ENCODE results near the gene HAGHL.

The HAGHL gene

GRCh38 chr16:720990-721764, 5.7 kb upstream of the HAGHL start, which contains the start of gene ANTKMT:
Gene ANTKMT (plus strand): TSS chr16:721146. CDS start chr16:721275, 129 bp downstream.
- DNase-seq (ENCODE audit: low spot score), result peak; percentile 76

- no peak for DNase-seq (ENCODE audit: low spot score)
Measured at GRCh38 chr16:721765-722540, 5.0 kb upstream of the HAGHL start.

DNA sequence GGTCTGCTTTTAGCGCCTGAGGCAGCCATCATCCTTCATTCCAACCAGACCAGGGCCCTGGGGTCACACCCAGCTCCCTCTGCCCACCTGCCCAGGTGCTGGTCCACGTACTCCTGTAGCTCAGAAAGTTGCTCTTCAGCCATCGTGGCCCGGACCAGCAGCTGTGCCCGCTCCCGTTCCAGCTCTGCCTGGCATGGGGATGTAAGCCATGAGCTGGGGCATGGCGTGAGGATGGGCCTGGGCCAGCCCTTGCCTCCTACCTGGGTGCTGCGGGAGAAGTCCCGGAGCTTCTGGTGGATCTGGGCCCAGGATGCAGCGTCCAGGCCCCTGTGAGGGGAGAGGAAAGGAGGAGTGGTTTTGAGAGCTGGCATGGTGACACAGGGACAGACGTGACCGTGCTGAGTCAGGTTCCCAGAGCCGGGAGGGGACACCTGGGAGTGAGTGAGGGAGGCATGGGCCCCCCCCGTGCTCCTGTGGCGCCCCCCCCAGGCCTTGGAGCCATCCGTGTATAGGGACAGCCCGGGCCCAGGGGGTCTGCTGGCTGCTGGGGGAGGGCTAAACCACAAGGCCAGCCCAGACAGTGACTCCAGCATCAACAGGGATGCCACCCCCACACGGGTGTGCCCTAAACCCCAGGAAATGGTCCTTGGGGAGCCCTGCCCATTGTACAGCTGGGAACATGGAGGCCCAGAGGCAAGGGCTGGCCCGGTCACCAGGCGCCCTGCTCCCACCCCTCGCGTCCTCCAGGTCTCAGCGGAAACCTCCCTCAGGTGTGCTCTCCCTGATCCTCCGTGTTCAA, 3.9 kb upstream of the HAGHL start:
- DNase-seq (ENCODE audit: low spot score), result no peak

DNA sequence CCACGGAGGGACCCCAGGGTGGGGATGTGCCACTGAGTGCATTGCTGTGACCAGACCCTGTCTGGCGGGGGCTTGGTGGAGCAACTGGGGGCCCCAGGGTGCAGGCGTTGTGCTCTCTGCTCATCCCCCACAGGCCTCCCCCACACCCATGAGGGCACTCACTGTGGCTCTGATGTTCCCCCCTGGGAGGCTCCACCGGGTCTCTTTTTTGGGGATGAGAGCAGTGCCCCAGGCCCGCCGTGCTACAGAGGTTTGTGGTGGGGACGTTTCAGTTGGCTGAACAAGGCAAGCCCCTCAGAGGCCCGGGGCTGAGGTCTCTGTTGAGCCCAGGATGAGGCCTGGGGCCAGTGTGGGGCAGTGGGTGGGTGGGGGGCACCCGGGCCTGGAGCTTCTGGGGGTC, 3.2 kb upstream of the HAGHL start:
- DNase-seq (ENCODE audit: low spot score), result no peak

- no peak for DNase-seq (ENCODE audit: low spot score)
Measured at GRCh38 chr16:724188-725040, 2.5 kb upstream of the HAGHL start.

DNA sequence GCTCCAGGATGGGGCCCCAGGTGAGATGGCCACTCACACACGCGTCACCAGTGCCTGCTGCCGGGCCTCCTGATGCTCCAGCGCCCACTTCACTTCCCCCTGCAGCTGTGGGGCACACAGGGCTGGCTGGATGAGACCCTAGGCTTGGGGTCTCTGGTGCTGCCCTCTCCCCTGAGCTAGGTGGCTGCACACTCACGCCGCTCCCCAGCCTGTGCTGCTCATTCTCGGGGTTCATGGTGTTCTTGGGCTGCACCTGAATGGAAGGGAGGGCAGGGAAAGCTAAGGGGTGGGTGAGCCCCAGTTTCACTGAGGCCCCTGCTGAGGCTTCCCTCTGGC, 1.9 kb upstream of the HAGHL start:
- no peak for DNase-seq (ENCODE audit: low spot score)

DNA sequence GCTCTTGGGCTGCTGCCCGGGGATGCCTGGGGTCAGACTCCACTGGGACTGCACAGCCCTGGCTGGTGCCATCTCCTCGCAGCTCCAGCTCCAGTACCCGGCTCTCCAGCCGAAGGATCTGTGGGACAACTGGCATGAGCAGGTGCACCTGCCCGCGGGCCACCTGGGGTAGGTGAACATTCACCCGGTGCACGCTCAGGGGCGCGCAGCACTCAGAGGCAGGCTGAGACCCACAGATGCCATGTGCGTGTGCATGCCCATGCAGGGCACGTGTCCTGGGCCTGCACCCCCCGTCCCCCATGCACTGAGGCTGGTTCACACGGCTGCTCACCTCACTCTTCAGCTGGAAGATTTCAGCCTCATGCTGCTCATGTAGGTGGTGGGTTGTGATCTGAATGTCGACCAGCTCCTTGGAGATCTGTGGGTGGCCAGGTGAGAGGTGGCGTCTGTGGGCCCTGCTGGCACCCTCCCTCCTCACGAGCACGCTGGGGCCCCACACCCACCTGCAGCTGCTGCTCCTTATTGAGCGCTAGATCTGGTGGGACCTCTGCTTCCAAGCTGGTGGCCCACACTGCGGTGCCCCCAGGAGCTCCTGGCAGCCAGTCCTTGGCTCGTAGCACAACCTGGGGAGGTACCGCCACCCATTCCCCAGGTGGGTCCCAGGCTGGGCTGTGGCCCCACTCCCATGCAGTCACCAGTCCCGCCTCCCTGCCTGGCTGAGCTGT, 1.3 kb upstream of the HAGHL start:
- no peak for DNase-seq (ENCODE audit: low spot score)

DNA sequence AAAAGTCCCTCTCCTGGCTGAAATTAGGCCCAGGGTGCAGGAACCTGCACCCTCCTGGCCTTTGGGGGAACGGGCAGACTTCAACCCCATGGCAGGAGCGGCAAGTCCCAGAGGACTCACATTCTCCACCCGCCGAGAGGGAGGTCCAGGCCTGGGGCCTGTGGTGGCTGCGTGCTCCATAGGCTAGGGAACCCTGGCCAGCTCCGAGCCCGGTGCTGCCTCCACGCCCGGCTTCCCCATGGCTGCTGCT, 793 bp upstream of the HAGHL start:
- no peak for DNase-seq (ENCODE audit: low spot score)

GRCh38 chr16:727291-727977, 528 bp downstream of the HAGHL start:
- no peak for DNase-seq (ENCODE audit: low spot score)

GRCh38 chr16:728131-728889, 1.4 kb downstream of the HAGHL start:
- peak; percentile 63 for DNase-seq (ENCODE audit: low spot score)

DNA sequence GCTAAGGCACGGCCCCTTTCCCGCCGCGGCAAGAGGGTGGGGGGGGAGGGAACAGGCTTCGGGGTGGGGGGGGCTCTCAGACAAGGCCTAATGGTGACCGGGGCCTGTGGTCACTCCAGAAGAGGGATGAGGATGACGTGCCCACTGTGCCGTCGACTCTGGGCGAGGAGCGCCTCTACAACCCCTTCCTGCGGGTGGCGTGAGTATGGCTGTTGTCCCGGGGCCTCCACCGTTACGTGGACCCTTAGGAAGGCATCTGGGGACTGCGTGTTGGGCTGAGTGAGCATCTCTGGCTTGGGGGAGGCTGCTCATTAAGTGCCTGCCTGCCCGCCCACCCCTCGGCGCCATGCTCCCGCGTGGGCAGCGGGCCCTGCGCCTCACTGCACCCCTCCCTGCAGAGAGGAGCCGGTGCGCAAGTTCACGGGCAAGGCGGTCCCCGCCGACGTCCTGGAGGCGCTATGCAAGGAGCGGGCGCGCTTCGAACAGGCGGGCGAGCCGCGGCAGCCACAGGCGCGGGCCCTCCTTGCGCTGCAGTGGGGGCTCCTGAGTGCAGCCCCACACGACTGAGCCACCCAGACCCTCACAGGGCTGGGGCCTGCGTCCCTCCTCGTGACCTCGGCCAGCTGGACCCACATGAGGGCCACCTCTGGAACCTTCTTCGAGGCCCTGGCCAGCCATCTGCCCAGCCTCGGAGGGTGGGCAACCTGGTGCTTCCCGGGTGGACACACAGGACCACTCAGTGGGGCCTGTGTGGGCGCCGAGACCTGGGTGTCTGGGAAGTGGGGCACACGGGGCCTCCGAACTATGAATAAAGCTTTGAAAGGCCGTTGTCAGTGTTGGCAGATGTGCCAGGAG, 2.2 kb downstream of the HAGHL start:
- no peak for DNase-seq (ENCODE audit: low spot score)

DNA sequence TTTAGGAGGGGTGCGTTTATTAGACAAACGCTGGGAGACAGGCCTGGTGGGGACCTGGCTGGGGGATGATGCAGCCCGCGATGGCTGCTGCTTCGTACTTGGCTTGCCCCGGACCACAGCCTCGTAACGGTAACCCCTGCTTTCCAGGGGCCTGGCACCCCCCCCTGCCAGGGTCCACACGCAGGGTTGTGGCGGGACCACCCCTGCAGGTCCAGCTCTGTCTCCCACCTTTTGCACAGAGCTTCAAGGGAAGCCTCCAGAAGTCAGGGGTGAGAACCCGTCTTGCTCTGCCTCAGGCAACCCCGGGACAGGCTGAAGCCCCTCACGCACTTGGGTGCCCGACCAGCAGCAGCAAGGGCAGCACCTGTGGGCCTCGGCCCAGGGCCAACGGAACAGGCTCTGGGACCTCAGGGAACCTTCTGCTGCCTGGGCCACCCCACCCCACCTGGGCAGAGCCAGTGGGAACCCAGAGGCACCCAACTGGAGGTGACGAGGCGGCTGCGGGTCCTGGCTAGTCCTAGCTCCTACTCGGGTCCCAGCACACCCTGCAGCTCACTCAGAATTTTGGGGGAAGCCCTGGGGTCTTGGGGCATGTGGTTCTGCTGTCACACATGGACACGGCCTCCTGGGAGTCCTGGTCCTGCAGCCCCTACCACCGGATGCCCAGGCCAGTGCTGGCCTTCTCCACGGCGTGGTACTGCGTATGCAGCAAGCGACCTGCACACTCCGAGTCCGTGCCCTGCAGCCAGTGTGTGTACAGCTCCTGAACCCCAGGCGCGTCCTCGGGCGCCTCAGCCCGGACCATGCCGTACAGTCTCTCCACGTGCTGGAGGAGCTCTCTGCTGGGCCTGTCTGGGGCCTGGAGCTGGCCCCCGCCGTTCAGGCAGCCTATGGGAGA, 3.1 kb downstream of the HAGHL start:
- DNase-seq (ENCODE audit: low spot score), result no peak

DNA sequence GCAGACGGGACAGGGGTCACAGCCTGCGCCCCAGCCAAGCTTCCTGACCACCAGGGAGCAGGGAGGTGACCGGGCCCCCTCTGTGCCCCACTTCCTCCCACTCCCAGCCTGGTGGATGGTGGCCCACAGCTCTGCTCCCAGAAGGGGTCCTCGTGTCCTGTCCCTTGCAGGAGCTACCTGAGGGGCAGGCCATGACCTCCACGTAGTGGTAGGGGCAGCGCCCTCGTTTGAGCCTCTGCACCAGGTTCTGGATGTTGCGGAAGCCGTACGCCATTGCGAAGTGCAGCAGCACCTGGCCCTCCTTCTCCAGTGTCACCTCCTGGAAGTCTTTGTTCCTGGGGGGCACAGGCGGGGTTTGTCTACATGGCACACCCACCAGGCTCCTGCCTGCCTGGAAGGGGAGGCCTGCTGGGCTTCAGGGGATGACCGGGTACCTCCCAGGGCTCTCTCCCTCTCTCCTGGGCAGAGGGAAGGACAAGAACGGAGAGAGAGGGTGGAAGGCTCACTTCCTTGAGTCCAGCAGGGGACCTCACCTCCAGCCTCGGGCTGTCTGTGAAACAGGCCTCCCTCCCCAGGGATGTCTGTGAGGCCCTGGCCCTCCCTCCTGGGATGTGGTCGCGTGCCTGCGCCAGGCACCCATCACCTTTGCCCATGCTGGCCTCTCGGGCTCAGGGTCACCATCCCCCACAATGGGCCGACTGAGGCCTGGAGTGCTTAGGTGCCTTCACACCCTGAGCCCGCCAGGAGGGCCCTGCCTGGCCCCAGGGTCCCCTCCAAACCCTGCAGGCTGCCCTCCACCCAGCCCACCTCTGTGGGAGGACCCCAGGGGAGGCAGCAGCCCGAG, 4.0 kb downstream of the HAGHL start:
- DNase-seq (ENCODE audit: low spot score), result no peak

DNA sequence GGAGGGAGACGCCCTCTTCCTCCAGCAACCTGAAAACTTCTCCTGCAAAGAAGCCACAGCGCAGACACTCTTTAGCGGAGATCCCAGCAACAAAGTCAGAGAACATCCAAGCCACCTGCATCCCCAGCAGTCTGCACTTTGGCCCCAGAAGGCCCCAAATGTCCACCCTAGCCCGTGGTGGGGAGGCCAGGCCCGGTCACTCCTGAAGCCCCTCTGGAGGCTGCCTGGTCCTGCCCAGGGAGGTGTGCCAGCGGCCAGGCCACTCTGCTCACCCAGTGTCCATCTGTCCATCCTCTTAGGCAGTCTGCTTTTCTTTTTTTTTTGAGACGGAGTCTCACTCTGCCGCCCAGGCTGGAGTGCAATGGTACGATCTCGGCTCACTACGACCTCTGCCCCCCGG, 5.4 kb downstream of the HAGHL start:
- no peak for DNase-seq (ENCODE audit: low spot score)

- DNase-seq (ENCODE audit: low spot score), result no peak
Measured at GRCh38 chr16:732936-733335, 6.0 kb downstream of the HAGHL start.

- no peak for DNase-seq (ENCODE audit: low spot score)
Measured at GRCh38 chr16:733382-734207, 6.7 kb downstream of the HAGHL start.

Measured in Ammon's horn (tissue), 1 donor.